H1 (cell line): ENCODE measurements around the gene NOL4L.

Source experiments
- KDM5A ChIP-seq: fragments of 200-600 bp; IDR thresholded peaks from 2 replicates; pipeline ENCODE4 v1.7.1; 2012; ENCODE audit warnings: mild to moderate bottlenecking, low read length, inconsistent platforms, mixed read lengths
- POLR2A ChIP-seq, 2 experiments: IDR thresholded peaks; 1 replicate in 1 of 2; 2 replicates in 1 of 2; pipeline ENCODE4 v1.6.1; 2011; ENCODE audit warnings: low read depth in 2 of 2, low read length in 2 of 2, mild to moderate bottlenecking in 2 of 2; ENCODE audit errors: control extremely low read depth in 1 of 2
- SP1 ChIP-seq: IDR thresholded peaks from 2 replicates; pipeline ENCODE4 v1.6.1; 2011; ENCODE audit warnings: low read depth, low read length
- TF ChIP-seq, protein P1 (sequence below), 3 experiments: IDR thresholded peaks; 1 replicate in 2 of 3; 2 replicates in 1 of 3; pipeline versions ENCODE4 v1.5.1 to v1.6.1; 2011; ENCODE audit warnings: low read length in 3 of 3, mild to moderate bottlenecking in 3 of 3, inconsistent platforms in 2 of 3, low read depth in 1 of 3, moderate library complexity in 1 of 3; ENCODE audit not compliant: insufficient read depth in 1 of 3; ENCODE audit errors: control extremely low read depth in 1 of 3

DNA sequence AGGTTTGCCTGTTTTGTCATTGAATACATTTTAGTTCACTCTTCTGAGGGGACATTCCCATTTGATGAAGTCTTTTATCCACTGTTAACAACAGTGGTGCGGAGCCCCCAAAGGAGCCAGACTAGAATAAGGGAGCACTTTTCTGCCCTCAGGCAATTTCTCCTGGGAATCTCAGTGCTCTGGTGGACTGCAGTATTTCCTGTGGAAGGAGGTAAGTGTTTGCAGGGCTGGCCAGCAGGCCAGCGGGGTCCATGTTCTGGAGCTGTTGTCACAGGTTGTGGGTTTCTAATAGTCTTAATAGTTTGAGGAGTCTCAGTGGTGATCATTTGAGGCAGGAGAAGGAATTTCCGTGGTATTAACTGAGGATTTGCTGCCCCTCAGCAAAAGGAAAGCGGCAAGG lies 143.5 kb downstream of the NOL4L start:
- TF ChIP-seq KDM5A: no peak
- no peak for TF ChIP-seq POLR2A (IDR thresholded peaks at IDR 0.05; ENCODE audit: control extremely low read depth in 1 of 2, low read depth in 2 of 2, low read length in 2 of 2)
- TF ChIP-seq, protein P1, sequence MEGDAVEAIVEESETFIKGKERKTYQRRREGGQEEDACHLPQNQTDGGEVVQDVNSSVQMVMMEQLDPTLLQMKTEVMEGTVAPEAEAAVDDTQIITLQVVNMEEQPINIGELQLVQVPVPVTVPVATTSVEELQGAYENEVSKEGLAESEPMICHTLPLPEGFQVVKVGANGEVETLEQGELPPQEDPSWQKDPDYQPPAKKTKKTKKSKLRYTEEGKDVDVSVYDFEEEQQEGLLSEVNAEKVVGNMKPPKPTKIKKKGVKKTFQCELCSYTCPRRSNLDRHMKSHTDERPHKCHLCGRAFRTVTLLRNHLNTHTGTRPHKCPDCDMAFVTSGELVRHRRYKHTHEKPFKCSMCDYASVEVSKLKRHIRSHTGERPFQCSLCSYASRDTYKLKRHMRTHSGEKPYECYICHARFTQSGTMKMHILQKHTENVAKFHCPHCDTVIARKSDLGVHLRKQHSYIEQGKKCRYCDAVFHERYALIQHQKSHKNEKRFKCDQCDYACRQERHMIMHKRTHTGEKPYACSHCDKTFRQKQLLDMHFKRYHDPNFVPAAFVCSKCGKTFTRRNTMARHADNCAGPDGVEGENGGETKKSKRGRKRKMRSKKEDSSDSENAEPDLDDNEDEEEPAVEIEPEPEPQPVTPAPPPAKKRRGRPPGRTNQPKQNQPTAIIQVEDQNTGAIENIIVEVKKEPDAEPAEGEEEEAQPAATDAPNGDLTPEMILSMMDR (IDR thresholded peaks at IDR 0.05; ENCODE audit: control extremely low read depth in 1 of 3, insufficient read depth in 1 of 3, low read depth in 1 of 3, low read length in 3 of 3): no peak
- no peak for TF ChIP-seq SP1
